Prostate gland (tissue), 2 donors: ENCODE data around the gene TLCD5.

ENCODE experiments used
- POLR2A ChIP-seq: fragments of 450-650 bp; IDR thresholded peaks from one replicate; pipeline ENCODE4 v1.6.1; 2016; ENCODE audit warnings: antibody characterized with exemption, mild to moderate bottlenecking
- POLR2AphosphoS5 ChIP-seq: sonication (generic); formaldehyde crosslinking; IDR thresholded peaks from one replicate; pipeline ENCODE4 v1.6.1; 2017; ENCODE audit warnings: antibody characterized with exemption
- TF ChIP-seq, protein P1 (sequence below), 4 experiments: fragments of 200-600 bp in 2 of 4; fragments of 450-650 bp in 2 of 4; sonication (generic) in 2 of 4; IDR thresholded peaks; 1 replicate in 3 of 4; 2 replicates in 1 of 4; pipeline ENCODE4 v1.5.1; 2016 to 2019; ENCODE audit warnings: antibody characterized with exemption in 4 of 4, mild to moderate bottlenecking in 2 of 4, moderate library complexity in 2 of 4

DNA sequence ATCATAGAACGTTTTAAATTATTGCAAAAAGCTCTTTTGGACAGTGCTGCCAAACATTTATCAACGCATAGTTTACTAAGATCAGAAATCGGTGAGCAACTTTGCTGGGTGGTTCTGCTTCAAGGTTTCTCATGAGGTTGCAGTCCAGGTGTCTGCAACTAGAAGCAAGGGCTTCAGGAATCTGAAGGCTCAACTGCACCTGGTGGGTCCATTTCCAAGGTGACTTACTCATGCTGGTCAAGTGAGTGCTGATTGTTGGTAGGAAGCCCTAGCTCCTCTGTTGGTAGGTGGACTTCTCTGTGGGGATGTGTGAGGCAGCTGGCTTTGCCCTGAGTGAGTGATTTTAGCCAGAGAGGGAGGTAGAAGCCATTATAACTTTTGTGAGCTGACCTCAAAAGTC is 33.6 kb downstream of the TLCD5 start:
- TF ChIP-seq, protein P1, sequence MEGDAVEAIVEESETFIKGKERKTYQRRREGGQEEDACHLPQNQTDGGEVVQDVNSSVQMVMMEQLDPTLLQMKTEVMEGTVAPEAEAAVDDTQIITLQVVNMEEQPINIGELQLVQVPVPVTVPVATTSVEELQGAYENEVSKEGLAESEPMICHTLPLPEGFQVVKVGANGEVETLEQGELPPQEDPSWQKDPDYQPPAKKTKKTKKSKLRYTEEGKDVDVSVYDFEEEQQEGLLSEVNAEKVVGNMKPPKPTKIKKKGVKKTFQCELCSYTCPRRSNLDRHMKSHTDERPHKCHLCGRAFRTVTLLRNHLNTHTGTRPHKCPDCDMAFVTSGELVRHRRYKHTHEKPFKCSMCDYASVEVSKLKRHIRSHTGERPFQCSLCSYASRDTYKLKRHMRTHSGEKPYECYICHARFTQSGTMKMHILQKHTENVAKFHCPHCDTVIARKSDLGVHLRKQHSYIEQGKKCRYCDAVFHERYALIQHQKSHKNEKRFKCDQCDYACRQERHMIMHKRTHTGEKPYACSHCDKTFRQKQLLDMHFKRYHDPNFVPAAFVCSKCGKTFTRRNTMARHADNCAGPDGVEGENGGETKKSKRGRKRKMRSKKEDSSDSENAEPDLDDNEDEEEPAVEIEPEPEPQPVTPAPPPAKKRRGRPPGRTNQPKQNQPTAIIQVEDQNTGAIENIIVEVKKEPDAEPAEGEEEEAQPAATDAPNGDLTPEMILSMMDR (IDR thresholded peaks at IDR 0.05) = no peak
- TF ChIP-seq POLR2A (no peak), POLR2AphosphoS5 (no peak)
